Chondrocyte (in vitro differentiated cells): ENCODE data around the gene SPATS2L. TPM values are rescaled to one million over a fixed set of nuclear protein-coding genes. Genes with fewer than 3 reads are reported as not detected.

ENCODE experiments used
- DNase-seq: peaks from one replicate; pipeline ENCODE4 v3.0.0; 2021; ENCODE audit warnings: mixed read lengths, low spot score
- H3K27ac Mint-ChIP-seq: one replicate; pipeline ENCODE4 v1.8.0; 2021; ENCODE audit warnings: mild to moderate bottlenecking, moderate library complexity, mixed read lengths; ENCODE audit not compliant: unreplicated experiment
- H3K27me3 Mint-ChIP-seq: 2 replicates; pipeline ENCODE4 v1.8.0; 2021; ENCODE audit warnings: low read depth, mixed read lengths
- H3K36me3 Mint-ChIP-seq: 2 replicates; pipeline ENCODE4 v1.8.0; 2021; ENCODE audit warnings: low read depth, mixed read lengths
- H3K4me1 Mint-ChIP-seq: 2 replicates; pipeline ENCODE4 v1.8.0; 2021; ENCODE audit warnings: low read depth, mild to moderate bottlenecking, mixed read lengths
- H3K4me3 Mint-ChIP-seq: one replicate; pipeline ENCODE4 v1.8.0; 2021; ENCODE audit warnings: mild to moderate bottlenecking, moderate library complexity, mixed read lengths; ENCODE audit not compliant: unreplicated experiment
- H3K9me3 Mint-ChIP-seq: 2 replicates; pipeline ENCODE4 v1.8.0; 2021; ENCODE audit warnings: low read depth, mixed read lengths
- total RNA-seq: library from RNA; stranded (reverse); gene quantifications from 3 replicates; pipeline ENCODE4 v1.2.1, GENCODE V29; 2021
- TF ChIP-seq, protein P1 (sequence below): fragments of 200-600 bp; sonication (generic); IDR thresholded peaks from 2 replicates; pipeline ENCODE4 v1.5.0; 2021; ENCODE audit warnings: antibody characterized with exemption, mild to moderate bottlenecking, moderate library complexity

Gene SPATS2L
- total RNA-seq, 1 donor from 2014 or later = 237 TPM

DNA sequence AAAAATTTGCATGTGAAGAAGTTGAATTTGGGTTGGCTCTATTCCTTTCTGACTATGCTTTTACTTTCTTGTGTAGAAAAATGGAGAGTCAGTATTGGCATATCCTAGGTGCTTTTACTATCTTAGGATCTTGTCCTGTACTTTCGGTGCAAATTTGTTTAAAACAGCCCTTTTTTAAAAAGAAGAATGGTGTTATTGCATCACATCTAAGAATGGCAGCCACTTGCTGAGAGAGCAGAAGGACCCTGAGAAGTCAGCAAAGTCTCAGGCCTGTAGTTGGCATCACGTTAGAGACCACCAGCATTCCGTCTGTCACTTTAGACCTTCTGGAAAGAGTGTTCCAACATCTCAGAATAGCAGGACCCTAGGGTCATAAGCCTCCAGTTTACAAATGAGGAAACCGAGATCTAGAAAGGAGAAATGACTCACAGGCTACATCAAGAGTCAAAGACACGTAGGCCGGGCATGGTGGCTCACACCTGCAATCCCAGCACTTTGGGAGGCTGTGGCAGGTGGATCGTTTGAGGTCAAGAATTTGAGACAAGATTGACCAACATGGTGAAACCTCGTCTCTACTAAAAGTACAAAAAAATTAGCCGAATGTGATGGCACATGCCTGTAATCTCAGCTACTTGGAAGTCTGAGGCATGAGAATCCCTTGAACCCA lies 42.5 kb downstream of the SPATS2L start:
- H3K27me3 Mint-ChIP-seq = no peaks in the 10 kb centered on the region
- no peak overlapping the region for H3K4me3 Mint-ChIP-seq
- peaks cover 4% of the 10 kb centered on the region for H3K9me3 Mint-ChIP-seq
- TF ChIP-seq, protein P1, sequence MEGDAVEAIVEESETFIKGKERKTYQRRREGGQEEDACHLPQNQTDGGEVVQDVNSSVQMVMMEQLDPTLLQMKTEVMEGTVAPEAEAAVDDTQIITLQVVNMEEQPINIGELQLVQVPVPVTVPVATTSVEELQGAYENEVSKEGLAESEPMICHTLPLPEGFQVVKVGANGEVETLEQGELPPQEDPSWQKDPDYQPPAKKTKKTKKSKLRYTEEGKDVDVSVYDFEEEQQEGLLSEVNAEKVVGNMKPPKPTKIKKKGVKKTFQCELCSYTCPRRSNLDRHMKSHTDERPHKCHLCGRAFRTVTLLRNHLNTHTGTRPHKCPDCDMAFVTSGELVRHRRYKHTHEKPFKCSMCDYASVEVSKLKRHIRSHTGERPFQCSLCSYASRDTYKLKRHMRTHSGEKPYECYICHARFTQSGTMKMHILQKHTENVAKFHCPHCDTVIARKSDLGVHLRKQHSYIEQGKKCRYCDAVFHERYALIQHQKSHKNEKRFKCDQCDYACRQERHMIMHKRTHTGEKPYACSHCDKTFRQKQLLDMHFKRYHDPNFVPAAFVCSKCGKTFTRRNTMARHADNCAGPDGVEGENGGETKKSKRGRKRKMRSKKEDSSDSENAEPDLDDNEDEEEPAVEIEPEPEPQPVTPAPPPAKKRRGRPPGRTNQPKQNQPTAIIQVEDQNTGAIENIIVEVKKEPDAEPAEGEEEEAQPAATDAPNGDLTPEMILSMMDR = no peak
- no peak for DNase-seq
- H3K27ac Mint-ChIP-seq = peak overlapping the region; percentile 33
- peaks cover 73% of the 10 kb centered on the region for H3K4me1 Mint-ChIP-seq
- peaks cover 4% of the 10 kb centered on the region for H3K36me3 Mint-ChIP-seq

DNA sequence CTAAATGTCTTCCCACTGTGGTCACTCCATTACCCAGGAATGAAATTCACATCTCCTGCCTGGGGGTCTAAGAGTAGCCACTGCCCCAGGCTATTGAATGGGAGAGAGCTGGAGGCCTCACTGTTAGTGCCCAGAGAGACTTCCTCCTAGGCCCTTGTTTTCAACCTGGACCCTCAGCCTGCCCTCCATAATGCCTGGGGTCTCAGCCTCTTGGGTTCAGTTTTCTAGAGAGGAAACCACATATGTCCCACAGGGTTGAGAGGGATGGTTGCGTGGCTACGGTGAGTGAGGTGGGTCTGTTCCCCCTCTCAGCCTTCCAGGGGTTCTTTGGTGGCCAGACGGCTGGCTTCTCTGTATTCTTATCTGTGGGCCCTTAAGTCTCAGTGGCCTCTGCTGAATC lies 43.4 kb downstream of the SPATS2L start:
- peaks cover 2% of the 10 kb centered on the region for H3K36me3 Mint-ChIP-seq
- H3K4me1 Mint-ChIP-seq = peaks cover 74% of the 10 kb centered on the region
- H3K4me3 Mint-ChIP-seq = no peak overlapping the region
- no peak overlapping the region for H3K27ac Mint-ChIP-seq
- no peaks in the 10 kb centered on the region for H3K27me3 Mint-ChIP-seq
- no peak for DNase-seq
- H3K9me3 Mint-ChIP-seq = no peaks in the 10 kb centered on the region
- TF ChIP-seq, protein P1 = no peak

DNA sequence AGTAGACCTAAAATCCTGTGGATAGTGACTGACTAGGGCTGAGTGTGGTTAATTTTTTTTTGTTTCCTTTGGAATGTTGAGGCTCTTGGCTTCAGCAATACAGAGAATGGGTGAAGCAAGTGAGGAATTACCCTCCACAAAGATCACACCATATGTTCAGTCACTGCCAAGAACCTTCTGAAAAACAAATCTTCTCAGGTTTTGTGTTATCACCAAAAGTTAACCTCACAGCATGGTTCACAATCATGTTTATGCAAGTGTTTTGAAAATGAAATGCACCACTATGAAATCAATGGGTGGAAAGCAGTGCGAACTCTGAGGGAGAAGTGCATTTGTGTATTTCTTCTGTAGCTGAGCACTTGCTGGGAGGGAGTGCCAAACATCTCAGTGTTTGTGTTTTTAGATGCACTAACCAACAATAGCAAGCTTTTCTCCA lies 44.4 kb downstream of the SPATS2L start:
- DNase-seq = no peak
- TF ChIP-seq, protein P1 = no peak
- Mint-ChIP-seq H3K36me3 (peaks cover 6% of the 10 kb centered on the region), H3K9me3 (no peaks in the 10 kb centered on the region), H3K4me1 (peaks cover 72% of the 10 kb centered on the region), H3K27me3 (no peaks in the 10 kb centered on the region), H3K4me3 (no peak overlapping the region), H3K27ac (peak overlapping the region; percentile 59)

DNA sequence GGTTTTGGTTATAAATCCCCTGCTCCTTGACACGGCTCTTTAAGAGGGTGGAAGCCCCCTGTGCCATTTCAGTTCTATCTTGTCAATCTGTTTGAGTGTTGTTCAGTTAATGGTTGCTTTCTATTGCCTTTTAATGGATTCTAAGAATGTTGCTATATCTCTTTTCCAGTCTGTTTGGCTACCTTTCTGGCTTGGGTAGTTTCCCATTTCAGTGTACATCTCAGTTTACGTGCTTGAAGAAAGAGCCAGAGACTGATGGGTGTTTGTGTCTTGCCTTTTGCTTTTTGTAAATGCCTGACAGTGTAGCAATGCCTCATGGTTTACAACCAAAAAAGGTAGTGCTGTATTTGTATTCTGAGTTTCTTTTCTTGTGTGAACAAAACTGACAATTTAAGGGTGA lies 45.3 kb downstream of the SPATS2L start:
- peaks cover 6% of the 10 kb centered on the region for H3K36me3 Mint-ChIP-seq
- H3K27ac Mint-ChIP-seq = peak overlapping the region; percentile 68
- H3K27me3 Mint-ChIP-seq = no peaks in the 10 kb centered on the region
- no peak overlapping the region for H3K4me3 Mint-ChIP-seq
- no peaks in the 10 kb centered on the region for H3K9me3 Mint-ChIP-seq
- TF ChIP-seq, protein P1 = no peak
- no peak for DNase-seq
- H3K4me1 Mint-ChIP-seq = peaks cover 73% of the 10 kb centered on the region

DNA sequence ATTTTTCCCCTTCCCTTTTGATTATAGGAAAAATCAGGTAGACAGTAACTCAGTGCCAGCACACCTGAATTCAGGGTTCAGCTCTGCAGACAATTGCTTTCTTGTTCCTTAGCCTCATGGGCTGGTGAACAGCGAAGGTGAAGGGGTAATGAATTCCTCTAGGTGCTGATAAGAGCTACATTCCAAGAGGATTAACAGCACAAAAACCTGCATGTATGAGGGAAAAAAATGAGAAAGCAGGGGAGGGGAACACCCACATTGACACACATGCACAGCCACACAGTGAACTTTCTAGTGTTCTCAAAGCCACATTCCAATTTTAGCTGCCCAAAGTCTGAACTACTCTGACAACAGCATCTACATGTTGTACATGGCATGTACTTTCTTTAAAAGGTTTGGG lies 46.1 kb downstream of the SPATS2L start:
- H3K36me3 Mint-ChIP-seq = peaks cover 6% of the 10 kb centered on the region
- peaks cover 77% of the 10 kb centered on the region for H3K4me1 Mint-ChIP-seq
- no peaks in the 10 kb centered on the region for H3K27me3 Mint-ChIP-seq

More for the DNA sequence above, 46.1 kb downstream of the SPATS2L start:
- Mint-ChIP-seq H3K27ac (peak overlapping the region; percentile 25), H3K9me3 (no peaks in the 10 kb centered on the region), H3K4me3 (no peak overlapping the region)
- no peak for DNase-seq
- TF ChIP-seq, protein P1 = no peak
